ENCODE measurements around the gene MYBL2.

- TF ChIP-seq EZH2 (IDR thresholded peaks at IDR 0.05) (no peak), POLR2AphosphoS5 (IDR thresholded peaks at IDR 0.05; ENCODE audit: borderline replicate concordance, low read depth, low read length) (no peak), FOXP2 (optimal IDR thresholded peaks at IDR 0.05; ENCODE audit: control extremely low read depth, extremely low read length, insufficient read depth) (no peak)
These were observed 30.5 kb upstream of the MYBL2 start for GRCh38 chr20:43636429-43636828.
